ENCODE results near the gene CBLB. TPM values are rescaled to one million over a fixed set of nuclear protein-coding genes. Genes with fewer than 3 reads are reported as not detected.

CBLB gene
- total and polyA plus RNA-seq, 2 of the 4 experiments (the other 2 are of a cell fraction): 10.1 to 20.1 TPM

GRCh38 chr3:105906836-105907235 lies 38.0 kb upstream of the CBLB start:
- DNase-seq: peak; percentile 86
- H3K4ac ChIP-seq (ENCODE audit: low read depth, low read length): no peak overlapping the region
- H3K9me1 ChIP-seq (ENCODE audit: insufficient read depth, low read length): no peaks in the 10 kb centered on the region
- H2BK5ac ChIP-seq (ENCODE audit: low read depth, low read length, poor library complexity, severe bottlenecking): peak overlapping the region; percentile 47
- peak overlapping the region; percentile 64; the same call in 1 of the 2 replicates for H4K5ac ChIP-seq (ENCODE audit: low read depth, low read length)
- no peak overlapping the region for H2BK120ac ChIP-seq (ENCODE audit: low read depth, low read length)
- no peak overlapping the region for H2AFZ ChIP-seq (replicated peaks; ENCODE audit: low read length, poor library complexity)
- H2BK15ac ChIP-seq (ENCODE audit: low read depth, low read length): no peak overlapping the region
- H2AK5ac ChIP-seq (ENCODE audit: low read depth, low read length): no peak overlapping the region
- BruUV-seq (replicated peaks): no TSS peak
- TF ChIP-seq RFX5 (IDR thresholded peaks at IDR 0.05; ENCODE audit: low read depth, low read length) (no peak), POLR2A (IDR thresholded peaks at IDR 0.05; ENCODE audit: low read depth, low read length) (no peak), CEBPB (IDR thresholded peaks at IDR 0.05; ENCODE audit: low read depth, low read length) (peak; percentile 85), RAD21 (IDR thresholded peaks at IDR 0.05; ENCODE audit: low read length) (no peak), MAZ (IDR thresholded peaks at IDR 0.05; ENCODE audit: borderline replicate concordance, low read depth, low read length) (no peak), FOS (IDR thresholded peaks at IDR 0.05; ENCODE audit: low read depth, low read length) (no peak), SMC3 (IDR thresholded peaks at IDR 0.05; ENCODE audit: low read depth, low read length) (no peak)
- no peak overlapping the region for H2AK9ac ChIP-seq (replicated peaks; ENCODE audit: low read depth, low read length, poor library complexity)
- H4K20me1 ChIP-seq (ENCODE audit: insufficient read depth, low read length): no peaks in the 10 kb centered on the region
- no peak overlapping the region; the same call in 1 of the 2 replicates for H3K4me2 ChIP-seq (ENCODE audit: low read depth, low read length)
- H3K9me3 ChIP-seq (ENCODE audit: control insufficient read depth, insufficient read depth, low read length): no peaks in the 10 kb centered on the region
- peak overlapping the region in 1 of 2 experiments; percentile 64; a peak in 2 of 4 replicates for H4K8ac ChIP-seq (ENCODE audit: low read depth in 2 of 2, low read length in 2 of 2)
- H3K27me3 ChIP-seq (ENCODE audit: control insufficient read depth, insufficient read depth, low read length): no peaks in the 10 kb centered on the region
- peaks cover 5% of the 10 kb centered on the region; the same call in 1 of the 2 replicates for H3K4me1 ChIP-seq (ENCODE audit: control insufficient read depth, insufficient read depth, low read length)
- intact Hi-C loops (cut with micrococcal nuclease): no loop called here
- H4K91ac ChIP-seq (ENCODE audit: insufficient read depth, low read depth, low read length): no peak overlapping the region
- H3K36me3 ChIP-seq (ENCODE audit: control insufficient read depth, insufficient read depth, low read length): no peaks in the 10 kb centered on the region
- no peak overlapping the region for H3K4me3 ChIP-seq (ENCODE audit: insufficient read depth, low read depth, low read length)
- H3K9ac ChIP-seq (ENCODE audit: low read depth, low read length): no peak overlapping the region
- POLR2A ChIA-PET (ENCODE audit: unreplicated experiment): no interaction called here
- ATAC-seq (ENCODE audit: low read depth): peak; percentile 56
- H3K18ac ChIP-seq (ENCODE audit: low read depth, low read length): no peak overlapping the region
- in situ Hi-C loops (cut with MboI; ENCODE audit: low sequenced_read_pairs): no loop called here
- H3K14ac ChIP-seq (replicated peaks; ENCODE audit: low read depth, low read length): peak overlapping the region; percentile 42
- H3K27ac ChIP-seq (ENCODE audit: insufficient read depth, low read length): peak overlapping the region; percentile 56; the same call in 1 of the 2 replicates
- CTCF ChIA-PET: no interaction called here
- dilution Hi-C loops (cut with HindIII; ENCODE audit: low sequenced_read_pairs, unreplicated experiment): no loop called here
- no peak overlapping the region for H3K56ac ChIP-seq (ENCODE audit: extremely low read depth, insufficient read depth, low read length)
- H2BK20ac ChIP-seq (ENCODE audit: low read depth, low read length): peak overlapping the region; percentile 49; the same call in 1 of the 2 replicates
- no peaks in the 10 kb centered on the region for H3K79me1 ChIP-seq (ENCODE audit: low read depth in 1 of 2, low read length in 2 of 2)
- no peak overlapping the region for H3K23ac ChIP-seq (ENCODE audit: low read depth, low read length)
- 20% methylated on average over 1 of the region's 4 CpGs; no CpG with 5 or more reads in 1 of the 2 experiments for WGBS, 2 experiments (ENCODE audit: extremely low coverage in 2 of 2, insufficient read length in 1 of 2)
